NCI-H2081 treated with DMSO at 0.1 percent for 48 hours (cell line): ENCODE results near the gene CD53.
"Not testable (repeated sequence)": the region's sequence is repeated elsewhere in the genome, so short reads cannot be mapped to it uniquely, and the experiment has no call there.

ENCODE experiments used
- DNase-seq: peaks from one replicate; lab custom pipeline; 2025; lab: John Stamatoyannopoulos, UW

The CD53 gene

DNA sequence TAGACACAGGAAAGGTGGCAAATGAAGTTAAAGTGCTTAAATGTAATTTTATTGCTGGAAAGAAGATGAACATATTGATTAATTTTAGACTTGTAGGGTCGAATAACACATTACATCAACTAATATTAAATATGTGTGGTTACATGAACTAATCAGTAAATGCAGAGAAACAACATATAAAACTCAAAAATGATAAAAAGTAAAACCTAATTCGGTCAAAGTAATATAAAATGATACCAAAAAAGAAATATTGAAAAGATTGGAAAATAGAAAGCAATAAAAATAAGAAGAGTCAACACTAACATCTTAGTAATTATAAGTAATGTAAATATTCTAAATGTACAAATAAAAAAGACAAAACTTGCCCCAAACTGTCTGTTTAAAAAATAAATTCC is 43.3 kb downstream of the CD53 start:
- no peak for DNase-seq

DNA sequence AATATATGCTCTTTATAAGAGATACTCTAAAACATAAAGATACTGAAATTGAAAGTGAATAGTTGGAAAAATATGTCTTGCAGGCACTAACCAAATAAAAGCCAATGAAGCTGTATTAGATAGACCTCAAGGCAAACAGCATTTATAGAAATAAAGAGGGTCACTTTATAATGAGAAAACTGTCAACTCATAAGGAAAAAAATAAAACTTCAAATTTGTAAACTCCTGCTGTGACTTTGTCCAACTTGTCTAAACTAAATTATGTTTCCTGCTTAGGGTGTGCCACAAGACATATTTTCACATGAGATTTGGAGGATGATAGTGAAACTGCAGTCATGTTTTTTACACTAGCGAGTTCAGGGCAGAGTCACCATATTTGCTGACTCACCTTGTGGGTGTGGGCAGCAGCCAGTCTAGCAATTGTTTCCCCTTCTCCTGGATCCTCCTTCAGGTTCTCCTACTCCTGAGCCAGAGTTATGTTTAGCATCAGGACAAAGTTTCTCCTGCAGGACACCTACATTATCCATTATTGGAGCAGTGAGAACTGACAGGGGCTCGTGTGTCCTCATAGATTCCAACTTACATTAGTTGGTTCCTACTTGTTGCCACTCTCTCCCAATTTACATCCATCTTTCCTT is 43.8 kb downstream of the CD53 start:
- DNase-seq: no peak

DNA sequence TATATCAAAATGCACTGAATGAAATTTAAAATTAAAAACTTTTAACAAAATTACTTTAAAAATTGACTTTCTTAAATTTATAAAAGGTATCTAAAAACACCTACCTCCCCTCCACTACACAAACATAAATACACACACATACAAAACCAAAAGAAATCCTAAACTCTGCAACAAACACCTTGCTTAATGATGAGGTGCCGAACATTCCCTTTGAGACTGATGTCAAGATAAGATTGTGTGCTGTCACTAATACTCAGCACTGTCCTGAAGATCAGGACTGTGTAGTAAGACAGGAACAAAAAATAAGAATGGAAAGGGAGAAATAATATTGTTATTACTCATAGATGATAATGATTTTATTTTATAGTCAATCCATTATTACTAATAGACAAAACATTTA is 45.1 kb downstream of the CD53 start:
- DNase-seq: no peak

DNA sequence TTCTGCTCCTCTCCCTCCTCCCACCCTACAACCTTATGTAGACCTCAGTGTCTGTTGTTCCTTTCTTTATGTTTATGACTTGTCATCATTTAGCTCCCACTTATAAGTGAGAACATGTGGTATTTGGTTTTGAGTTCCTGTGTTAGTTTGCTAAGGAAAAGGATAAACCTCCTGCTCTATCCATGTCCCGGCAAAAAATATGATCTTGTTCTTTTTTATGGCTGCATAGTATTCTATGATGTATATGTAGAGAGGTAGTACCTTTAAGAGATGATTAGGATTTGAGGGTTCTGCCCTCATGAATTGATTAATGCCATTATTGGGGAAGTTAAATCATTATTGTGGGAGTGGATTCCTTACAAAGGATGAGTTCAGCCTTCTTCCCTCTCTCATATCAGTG is 49.0 kb downstream of the CD53 start:
- no peak for DNase-seq

DNA sequence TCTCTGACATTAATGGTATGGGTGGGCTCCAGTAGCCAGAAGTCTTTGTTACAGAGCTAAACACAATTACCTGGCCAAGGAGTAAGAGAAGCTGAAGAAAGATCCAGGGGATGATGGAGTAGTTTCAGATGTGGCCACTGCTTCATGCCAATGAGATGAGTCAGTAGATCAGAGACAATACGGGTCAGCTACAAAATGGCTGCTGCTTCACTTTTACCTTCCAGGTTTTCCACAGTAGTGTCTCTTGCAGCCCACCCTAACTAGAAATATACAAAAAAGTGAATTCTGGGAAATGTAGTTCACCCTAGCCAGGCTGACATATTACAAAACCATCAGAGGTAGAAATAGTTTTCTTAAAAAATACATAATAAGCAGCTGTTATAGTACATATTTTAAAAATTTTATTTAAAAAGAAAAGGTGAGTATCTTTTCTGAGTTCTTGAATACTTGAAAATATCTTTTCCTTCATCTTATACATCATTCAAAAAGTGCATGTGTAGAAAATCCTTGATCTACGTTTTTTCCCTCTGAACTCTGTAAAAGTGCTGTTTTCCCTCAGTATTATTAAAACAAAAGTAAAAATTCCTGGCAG is 54.6 kb downstream of the CD53 start:
- no peak for DNase-seq

DNA sequence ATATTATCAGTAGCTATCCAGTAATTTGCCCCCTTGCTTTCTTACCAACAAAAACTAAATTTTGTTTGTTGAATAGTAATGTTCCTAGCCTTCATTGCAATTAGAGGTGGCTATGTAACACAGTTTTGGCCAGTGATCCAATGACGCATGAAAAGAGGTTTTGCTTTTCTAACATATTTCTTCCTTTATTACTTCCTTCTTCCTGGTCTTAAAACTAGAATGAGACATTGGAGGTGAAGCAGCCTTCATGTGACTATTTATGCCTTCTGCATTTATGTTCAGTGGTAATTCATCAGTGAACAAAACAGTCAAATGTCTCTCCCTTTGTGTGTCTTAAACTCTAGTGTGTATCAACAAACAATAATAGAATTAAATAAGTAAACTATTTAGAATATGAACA is 55.2 kb downstream of the CD53 start:
- no peak for DNase-seq

DNA sequence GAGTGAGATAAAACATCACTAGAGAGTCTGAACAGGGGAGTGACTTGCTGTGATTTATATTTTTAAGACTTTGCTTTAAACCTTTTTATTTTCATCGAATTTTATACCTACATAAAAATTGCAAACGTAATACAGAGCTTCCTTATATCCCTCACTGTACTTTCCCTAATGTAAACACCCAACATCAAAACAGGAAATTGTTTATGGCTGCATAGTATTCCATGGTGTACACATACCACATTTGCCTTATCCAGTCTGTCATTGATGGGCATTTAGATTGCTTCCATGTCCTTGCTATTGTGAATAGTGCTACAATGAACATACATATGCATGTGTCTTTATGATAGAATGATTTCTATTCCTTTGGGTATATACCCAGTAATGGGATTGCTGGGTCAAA is 56.0 kb downstream of the CD53 start:
- DNase-seq: no peak

DNA sequence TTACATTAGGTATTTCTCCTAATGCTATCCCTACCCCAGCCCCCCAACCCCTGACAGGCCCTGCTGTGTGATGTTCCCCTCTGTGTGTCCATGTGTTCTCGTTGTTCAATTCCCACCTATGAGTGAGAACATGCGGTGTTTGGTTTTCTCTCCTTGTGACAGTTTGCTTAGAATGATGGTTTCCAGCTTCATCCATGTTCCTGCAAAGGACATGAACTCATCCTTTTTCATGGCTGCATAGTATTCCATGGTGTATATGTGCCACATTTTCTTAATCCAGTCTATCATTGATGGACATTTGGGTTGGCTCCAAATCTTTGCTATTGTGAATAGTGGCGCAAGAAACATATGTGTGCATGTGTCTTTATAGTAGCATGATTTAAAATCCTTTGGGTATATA is 58.1 kb downstream of the CD53 start:
- not testable (repeated sequence) for DNase-seq

DNA sequence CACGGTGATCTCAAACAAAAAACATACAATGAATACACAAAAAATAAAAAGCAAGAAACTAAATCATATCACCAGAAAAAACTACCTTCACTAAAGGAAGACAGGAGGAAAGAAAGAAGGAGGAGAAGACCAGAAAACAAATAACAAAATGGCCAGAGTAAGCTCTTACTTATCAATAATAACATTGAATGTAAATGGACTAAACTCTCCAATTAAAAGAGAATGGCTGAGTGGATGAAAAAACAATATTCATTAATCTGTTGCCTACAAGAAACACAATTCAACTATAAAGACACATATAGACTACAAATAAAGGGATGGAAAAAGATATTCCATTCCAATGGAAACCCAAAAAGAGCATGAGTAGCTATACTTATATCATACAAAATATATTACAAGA is 63.6 kb downstream of the CD53 start:
- DNase-seq: no peak

DNA sequence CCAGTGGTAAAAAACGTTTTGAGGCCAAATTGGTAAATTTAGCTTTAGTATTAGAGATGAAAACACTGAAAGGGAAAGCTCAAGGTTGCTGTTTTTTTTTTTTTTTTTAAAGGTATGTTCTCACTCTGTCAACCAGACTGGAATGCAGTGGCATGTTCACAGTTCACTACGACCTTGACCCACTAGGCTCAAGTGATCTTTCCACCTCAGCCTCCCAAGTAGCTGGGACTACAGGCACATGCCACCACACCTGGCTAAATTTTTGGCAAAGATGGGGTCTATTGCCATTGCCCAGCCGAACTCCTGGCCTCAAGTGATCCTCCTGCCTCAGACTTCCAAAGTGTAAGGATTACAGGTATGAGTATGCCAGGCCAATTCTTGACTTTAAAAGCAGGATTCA is 71.9 kb downstream of the CD53 start:
- no peak for DNase-seq

DNA sequence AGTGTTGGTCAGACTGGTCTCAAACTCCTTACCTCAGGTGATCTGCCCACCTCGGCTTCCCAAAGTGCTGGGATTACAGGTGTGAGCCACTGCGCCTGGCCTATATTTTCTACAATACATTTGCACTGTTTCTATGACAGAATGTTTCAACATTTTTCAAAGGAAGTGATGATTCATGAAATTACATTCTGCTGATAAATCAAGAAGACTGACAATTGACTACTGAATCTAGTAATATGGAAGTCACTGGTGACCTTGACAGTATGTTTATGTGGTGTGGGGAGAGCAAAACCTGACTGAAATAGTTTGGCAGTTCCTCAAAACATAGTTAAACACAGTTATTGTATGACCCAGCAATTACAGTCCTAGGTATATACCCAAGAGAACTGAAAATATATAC is 72.7 kb downstream of the CD53 start:
- DNase-seq: no peak

DNA sequence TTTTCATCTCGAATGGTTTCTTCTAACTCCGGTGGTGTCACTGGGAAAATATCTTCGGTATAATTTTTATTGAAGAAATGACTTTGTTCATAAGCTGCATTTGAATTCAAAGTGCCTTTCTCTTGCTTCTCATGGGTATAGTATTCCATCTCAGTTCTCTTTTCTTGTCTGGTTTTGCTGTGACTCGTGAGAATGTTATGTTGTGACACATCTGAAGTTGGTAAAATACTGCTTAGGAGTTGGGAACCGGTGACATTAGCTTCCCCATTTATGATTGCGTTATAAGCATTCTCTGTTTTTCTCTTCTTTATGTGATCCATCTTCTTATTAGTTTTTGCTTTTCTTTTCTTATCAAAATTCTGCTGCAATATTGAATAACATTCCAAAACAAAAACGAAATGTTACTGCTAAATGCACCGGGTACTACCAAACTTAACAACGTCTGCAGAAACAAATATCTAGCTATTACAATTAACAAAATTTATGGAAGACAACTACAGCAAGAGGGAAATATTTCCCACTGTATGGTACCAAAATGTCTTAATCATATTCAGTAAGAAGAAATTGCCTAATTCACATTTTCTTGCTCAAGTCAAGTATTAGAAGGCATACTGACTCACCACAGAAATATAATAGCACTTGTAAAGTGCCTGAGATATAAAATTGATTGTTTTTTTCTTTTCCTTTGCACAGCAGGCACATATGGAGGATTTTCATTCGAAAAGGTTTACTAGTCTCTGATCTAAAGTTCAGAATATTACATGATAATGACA is 75.3 kb downstream of the CD53 start:
- no peak for DNase-seq
